Measurements from ENCODE around the gene DAPK1. TPM values are rescaled to one million over a fixed set of nuclear protein-coding genes. Genes with fewer than 3 reads are reported as not detected.

The DAPK1 gene
- total and polyA plus RNA-seq, 10 of the 15 experiments (the other 5 are each of a cell fraction or from before 2014, with no cell fraction given), result 8.2 to 94.7 (median 51.6) TPM

DNA sequence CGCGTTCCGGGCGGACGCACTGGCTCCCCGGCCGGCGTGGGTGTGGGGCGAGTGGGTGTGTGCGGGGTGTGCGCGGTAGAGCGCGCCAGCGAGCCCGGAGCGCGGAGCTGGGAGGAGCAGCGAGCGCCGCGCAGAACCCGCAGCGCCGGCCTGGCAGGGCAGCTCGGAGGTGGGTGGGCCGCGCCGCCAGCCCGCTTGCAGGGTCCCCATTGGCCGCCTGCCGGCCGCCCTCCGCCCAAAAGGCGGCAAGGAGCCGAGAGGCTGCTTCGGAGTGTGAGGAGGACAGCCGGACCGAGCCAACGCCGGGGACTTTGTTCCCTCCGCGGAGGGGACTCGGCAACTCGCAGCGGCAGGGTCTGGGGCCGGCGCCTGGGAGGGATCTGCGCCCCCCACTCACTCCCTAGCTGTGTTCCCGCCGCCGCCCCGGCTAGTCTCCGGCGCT, at the start of gene DAPK1 (continued):
- TF ChIP-seq, protein P1, sequence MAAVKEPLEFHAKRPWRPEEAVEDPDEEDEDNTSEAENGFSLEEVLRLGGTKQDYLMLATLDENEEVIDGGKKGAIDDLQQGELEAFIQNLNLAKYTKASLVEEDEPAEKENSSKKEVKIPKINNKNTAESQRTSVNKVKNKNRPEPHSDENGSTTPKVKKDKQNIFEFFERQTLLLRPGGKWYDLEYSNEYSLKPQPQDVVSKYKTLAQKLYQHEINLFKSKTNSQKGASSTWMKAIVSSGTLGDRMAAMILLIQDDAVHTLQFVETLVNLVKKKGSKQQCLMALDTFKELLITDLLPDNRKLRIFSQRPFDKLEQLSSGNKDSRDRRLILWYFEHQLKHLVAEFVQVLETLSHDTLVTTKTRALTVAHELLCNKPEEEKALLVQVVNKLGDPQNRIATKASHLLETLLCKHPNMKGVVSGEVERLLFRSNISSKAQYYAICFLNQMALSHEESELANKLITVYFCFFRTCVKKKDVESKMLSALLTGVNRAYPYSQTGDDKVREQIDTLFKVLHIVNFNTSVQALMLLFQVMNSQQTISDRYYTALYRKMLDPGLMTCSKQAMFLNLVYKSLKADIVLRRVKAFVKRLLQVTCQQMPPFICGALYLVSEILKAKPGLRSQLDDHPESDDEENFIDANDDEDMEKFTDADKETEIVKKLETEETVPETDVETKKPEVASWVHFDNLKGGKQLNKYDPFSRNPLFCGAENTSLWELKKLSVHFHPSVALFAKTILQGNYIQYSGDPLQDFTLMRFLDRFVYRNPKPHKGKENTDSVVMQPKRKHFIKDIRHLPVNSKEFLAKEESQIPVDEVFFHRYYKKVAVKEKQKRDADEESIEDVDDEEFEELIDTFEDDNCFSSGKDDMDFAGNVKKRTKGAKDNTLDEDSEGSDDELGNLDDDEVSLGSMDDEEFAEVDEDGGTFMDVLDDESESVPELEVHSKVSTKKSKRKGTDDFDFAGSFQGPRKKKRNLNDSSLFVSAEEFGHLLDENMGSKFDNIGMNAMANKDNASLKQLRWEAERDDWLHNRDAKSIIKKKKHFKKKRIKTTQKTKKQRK (IDR thresholded peaks at IDR 0.05; ENCODE audit: low read depth, low read length), result no peak
- TF ChIP-seq KDM1A (IDR thresholded peaks at IDR 0.05; ENCODE audit: borderline replicate concordance) (no peak), NR2F1 (conservative IDR thresholded peaks at IDR 0.05) (peak; percentile 46; the same call in 1 of the 2 replicates), HCFC1 (IDR thresholded peaks at IDR 0.05; ENCODE audit: low read length) (no peak), TAF1 (IDR thresholded peaks at IDR 0.05; ENCODE audit: borderline replicate concordance, low read depth, low read length) (peak; percentile 21; the same call in 1 of the 2 replicates), FOXM1 (IDR thresholded peaks at IDR 0.05; ENCODE audit: low read depth, low read length) (no peak), JUNB (IDR thresholded peaks at IDR 0.05) (no peak), NR2C2 (IDR thresholded peaks at IDR 0.05; ENCODE audit: borderline replicate concordance, control insufficient read depth, insufficient read length, low read depth) (no peak), CBFB (IDR thresholded peaks at IDR 0.05; ENCODE audit: low read depth) (no peak), CBX5 (IDR thresholded peaks at IDR 0.05; ENCODE audit: low read depth) (no peak), SPI1 (IDR thresholded peaks at IDR 0.05; ENCODE audit: borderline replicate concordance, insufficient read depth, low read depth, low read length) (no peak), SMAD1 (IDR thresholded peaks at IDR 0.05; ENCODE audit: low read depth, partially characterized antibody) (no peak), POU2F2 (IDR thresholded peaks at IDR 0.05; ENCODE audit: borderline replicate concordance, low read depth, low read length) (no peak), RFX5 (IDR thresholded peaks at IDR 0.05; ENCODE audit: low read depth, low read length) (no peak), PAX8 (IDR thresholded peaks at IDR 0.05) (no peak), MEF2A (IDR thresholded peaks at IDR 0.05; ENCODE audit: insufficient read depth, low read depth, low read length) (no peak)
- TF ChIP-seq, protein P2, sequence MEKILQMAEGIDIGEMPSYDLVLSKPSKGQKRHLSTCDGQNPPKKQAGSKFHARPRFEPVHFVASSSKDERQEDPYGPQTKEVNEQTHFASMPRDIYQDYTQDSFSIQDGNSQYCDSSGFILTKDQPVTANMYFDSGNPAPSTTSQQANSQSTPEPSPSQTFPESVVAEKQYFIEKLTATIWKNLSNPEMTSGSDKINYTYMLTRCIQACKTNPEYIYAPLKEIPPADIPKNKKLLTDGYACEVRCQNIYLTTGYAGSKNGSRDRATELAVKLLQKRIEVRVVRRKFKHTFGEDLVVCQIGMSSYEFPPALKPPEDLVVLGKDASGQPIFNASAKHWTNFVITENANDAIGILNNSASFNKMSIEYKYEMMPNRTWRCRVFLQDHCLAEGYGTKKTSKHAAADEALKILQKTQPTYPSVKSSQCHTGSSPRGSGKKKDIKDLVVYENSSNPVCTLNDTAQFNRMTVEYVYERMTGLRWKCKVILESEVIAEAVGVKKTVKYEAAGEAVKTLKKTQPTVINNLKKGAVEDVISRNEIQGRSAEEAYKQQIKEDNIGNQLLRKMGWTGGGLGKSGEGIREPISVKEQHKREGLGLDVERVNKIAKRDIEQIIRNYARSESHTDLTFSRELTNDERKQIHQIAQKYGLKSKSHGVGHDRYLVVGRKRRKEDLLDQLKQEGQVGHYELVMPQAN (conservative IDR thresholded peaks at IDR 0.05), result 0 out of 2 replicates have a peak, but pooled peaks have one; percentile 51
- TF ChIP-seq, protein P3, sequence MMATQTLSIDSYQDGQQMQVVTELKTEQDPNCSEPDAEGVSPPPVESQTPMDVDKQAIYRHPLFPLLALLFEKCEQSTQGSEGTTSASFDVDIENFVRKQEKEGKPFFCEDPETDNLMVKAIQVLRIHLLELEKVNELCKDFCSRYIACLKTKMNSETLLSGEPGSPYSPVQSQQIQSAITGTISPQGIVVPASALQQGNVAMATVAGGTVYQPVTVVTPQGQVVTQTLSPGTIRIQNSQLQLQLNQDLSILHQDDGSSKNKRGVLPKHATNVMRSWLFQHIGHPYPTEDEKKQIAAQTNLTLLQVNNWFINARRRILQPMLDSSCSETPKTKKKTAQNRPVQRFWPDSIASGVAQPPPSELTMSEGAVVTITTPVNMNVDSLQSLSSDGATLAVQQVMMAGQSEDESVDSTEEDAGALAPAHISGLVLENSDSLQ (IDR thresholded peaks at IDR 0.05), result no peak
- TF ChIP-seq, protein P4, sequence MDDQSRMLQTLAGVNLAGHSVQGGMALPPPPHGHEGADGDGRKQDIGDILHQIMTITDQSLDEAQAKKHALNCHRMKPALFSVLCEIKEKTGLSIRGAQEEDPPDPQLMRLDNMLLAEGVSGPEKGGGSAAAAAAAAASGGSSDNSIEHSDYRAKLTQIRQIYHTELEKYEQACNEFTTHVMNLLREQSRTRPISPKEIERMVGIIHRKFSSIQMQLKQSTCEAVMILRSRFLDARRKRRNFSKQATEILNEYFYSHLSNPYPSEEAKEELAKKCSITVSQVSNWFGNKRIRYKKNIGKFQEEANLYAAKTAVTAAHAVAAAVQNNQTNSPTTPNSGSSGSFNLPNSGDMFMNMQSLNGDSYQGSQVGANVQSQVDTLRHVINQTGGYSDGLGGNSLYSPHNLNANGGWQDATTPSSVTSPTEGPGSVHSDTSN (IDR thresholded peaks at IDR 0.05; ENCODE audit: insufficient replicate concordance, low read depth, low read length), result no peak
- TF ChIP-seq, protein P5, sequence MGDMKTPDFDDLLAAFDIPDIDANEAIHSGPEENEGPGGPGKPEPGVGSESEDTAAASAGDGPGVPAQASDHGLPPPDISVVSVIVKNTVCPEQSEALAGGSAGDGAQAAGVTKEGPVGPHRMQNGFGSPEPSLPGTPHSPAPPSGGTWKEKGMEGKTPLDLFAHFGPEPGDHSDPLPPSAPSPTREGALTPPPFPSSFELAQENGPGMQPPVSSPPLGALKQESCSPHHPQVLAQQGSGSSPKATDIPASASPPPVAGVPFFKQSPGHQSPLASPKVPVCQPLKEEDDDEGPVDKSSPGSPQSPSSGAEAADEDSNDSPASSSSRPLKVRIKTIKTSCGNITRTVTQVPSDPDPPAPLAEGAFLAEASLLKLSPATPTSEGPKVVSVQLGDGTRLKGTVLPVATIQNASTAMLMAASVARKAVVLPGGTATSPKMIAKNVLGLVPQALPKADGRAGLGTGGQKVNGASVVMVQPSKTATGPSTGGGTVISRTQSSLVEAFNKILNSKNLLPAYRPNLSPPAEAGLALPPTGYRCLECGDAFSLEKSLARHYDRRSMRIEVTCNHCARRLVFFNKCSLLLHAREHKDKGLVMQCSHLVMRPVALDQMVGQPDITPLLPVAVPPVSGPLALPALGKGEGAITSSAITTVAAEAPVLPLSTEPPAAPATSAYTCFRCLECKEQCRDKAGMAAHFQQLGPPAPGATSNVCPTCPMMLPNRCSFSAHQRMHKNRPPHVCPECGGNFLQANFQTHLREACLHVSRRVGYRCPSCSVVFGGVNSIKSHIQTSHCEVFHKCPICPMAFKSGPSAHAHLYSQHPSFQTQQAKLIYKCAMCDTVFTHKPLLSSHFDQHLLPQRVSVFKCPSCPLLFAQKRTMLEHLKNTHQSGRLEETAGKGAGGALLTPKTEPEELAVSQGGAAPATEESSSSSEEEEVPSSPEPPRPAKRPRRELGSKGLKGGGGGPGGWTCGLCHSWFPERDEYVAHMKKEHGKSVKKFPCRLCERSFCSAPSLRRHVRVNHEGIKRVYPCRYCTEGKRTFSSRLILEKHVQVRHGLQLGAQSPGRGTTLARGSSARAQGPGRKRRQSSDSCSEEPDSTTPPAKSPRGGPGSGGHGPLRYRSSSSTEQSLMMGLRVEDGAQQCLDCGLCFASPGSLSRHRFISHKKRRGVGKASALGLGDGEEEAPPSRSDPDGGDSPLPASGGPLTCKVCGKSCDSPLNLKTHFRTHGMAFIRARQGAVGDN (IDR thresholded peaks at IDR 0.05), result no peak
